COR-L47 (cell line): ENCODE results near the gene NEU3.
"Not testable (repeated sequence)": the region's sequence is repeated elsewhere in the genome, so short reads cannot be mapped to it uniquely, and the experiment has no call there.

Experiments used
- DNase-seq: peaks from one replicate; lab custom pipeline; 2025; lab: John Stamatoyannopoulos, UW

The NEU3 gene

GRCh38 chr11:75029836-75030631, 41.3 kb downstream of the NEU3 start:
- no peak for DNase-seq

DNA sequence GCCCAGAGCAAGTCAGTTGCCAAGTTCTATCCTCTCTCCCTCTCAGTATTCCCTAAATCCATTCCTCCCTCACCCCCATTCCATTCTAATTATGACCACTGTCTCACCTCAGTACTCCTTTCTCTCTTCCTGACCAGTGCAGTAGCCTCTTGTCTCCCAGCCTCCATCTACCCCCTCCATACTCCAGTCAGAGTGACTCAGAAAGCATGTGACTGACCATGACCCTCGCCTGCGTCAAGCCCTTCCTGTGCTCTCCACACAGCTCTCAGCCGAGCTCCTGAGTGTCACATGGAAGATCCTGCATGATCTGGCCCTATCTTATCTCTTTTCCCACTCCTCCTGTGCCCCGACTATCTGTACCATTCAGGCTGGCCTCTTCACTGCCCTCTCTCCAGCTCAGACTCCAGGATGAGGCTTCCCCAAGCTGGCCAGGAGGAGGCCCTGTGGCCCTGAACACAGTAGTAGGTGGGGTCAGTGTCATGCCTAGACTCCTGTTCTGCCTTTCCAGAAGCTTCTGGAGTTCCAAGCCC, 42.6 kb downstream of the NEU3 start:
- DNase-seq = no peak

DNA sequence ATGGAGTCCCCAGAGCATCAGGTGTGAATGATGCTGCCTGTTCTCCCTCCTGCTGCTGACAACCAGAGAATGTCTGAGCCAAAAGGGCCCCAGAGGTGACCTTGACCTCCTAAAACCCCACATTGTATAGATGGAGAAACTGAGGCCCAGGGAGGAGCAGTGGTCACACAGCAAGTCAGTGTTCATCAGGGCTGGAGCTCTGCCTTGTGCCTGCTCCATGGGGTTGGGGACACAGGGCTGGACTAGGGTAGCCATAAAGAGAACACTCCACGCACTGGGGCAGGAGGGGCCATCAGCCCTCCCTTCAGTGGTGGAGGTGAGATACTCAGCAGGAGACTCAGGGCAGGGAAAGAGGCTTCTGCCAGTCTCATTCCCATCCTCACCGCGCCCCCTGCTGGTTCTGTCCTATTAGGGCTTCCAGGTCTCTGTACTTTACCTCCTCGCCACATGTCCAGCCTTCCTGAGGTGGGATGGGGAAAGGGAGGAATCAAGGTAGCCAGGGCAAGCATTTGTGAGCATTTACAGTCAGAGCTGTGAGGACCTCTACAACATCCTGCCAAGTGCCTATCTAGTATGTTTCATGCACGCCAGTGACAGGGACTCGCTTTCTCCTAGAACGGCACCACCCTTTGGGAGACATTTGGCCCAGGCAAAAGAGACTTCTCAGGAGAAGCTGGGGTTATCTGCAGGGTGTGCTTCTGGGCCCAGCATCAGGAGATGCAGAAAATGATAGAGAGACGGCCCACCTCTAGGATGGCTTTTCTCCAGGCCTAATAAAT, 43.2 kb downstream of the NEU3 start:
- peak; percentile 23 for DNase-seq

DNA sequence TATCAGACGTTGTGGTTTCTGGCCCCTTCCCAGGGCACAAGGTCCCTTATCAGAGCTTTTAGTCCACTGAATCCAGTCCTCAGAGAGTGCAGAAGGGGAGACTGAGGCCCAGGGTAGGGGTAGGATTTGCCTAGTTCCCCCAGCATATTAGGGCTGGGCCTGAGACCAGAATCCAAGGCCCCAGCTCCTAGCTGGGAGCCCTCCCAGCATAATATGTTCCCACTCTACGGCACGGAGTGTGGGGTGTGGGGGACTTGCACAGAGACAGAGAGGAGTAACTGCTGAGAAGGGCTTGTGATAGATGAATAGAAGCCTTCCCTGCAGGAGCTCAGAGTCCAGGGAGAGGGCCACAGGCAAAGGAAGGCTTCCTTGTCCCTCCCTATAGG, 43.8 kb downstream of the NEU3 start:
- no peak for DNase-seq

DNA sequence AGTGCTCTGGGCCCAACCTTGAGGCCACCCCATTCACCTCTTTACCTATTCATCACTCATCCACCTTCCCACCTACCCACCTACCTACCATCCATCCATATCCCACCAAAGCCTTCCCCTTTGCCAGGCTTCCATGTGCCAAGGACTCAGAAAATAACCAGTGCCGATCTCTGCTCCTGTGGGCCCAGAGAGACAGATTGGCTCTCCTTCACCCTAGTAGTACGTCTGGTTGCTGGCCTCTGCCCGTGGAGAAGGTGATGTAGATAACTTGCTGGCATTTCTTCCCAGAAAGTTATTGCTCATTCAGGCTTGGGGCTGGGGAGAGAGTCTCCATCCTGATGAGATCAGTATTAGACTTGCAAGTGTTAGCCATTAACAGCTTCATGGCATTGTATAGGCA, 45.2 kb downstream of the NEU3 start:
- DNase-seq = no peak

- DNase-seq = no peak
Observed at GRCh38 chr11:75035256-75035655, 46.5 kb downstream of the NEU3 start.

DNA sequence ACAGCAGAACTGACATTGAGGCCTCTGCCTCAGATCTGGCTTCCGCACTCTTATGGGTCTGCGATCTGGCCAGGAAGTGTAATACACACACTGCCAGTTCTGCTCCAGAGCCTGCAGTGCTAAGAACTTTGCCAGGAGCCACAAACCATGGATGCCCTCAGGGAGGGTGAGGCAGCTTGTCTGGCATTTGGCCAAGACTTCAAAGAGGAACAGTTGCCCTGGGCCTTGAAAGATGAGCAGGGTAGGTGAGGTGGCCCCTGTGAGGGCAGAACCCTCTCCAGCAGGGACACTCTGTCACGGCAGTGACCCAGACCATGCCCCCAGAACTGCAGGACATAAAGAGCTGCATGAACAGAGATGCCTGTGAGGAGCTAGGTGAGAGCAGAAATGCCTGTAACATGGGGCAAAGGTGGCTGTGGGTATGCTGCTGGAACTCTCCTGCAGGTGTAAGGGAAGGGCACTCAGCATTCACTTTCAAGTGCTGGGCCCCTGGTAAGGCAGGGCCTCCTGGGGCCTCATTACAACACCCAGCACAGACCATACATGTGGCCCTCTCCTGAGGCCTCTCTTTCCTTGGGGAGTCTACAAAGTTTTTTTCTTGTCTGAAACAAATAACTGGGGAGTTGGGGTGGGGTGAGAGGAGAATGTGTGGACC, 47.3 kb downstream of the NEU3 start:
- DNase-seq = no peak

DNA sequence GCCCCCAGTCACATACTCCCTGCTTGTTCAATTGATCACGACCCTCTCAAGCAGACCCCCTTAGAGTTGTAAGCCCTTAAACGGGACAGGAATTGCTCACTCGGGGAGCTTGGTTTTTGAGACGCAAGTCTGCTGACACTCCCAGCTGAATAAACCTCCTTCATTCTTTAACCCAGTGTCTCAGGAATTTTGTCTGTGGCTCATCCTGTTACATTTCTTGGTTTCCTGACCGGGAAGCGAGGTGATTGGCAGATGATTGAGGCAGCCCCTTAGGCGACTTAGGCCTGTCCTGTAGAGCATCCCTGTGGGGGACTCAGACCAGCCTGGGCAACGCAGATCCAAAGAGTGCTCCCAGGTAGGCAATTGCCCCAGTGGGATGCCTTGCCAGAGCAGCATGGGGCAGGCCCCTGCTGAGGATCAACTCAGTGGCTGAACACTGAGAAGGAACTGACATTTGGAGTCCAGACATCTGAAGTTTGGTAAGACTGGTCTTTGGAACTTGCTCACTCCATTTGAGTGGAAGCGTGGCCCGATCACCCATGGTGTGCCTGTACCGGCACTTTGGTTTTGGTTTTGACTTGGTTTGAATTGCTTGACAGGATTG, 51.5 kb downstream of the NEU3 start:
- no peak for DNase-seq

DNA sequence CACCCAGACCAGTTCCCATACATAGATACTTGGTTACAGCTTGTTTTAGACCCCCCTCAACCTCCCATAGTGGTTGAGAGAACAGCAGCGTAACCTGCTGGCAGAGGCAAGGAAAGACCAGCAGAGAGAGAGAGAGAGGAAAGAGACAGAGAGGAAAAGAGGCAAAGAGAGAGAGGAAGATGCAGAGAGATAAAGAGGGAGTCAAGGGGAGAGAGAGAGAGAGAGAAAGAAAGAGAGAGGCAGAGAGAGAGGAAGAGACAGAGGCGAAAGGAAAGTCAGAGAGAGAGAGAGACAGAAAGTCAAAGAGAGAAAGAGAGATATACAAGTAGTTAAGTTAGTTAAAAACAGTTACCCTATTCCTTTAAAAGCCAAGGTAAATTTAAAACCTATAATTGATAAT, 52.5 kb downstream of the NEU3 start:
- no peak for DNase-seq

GRCh38 chr11:75041821-75042220, 53.1 kb downstream of the NEU3 start:
- not testable (repeated sequence) for DNase-seq

DNA sequence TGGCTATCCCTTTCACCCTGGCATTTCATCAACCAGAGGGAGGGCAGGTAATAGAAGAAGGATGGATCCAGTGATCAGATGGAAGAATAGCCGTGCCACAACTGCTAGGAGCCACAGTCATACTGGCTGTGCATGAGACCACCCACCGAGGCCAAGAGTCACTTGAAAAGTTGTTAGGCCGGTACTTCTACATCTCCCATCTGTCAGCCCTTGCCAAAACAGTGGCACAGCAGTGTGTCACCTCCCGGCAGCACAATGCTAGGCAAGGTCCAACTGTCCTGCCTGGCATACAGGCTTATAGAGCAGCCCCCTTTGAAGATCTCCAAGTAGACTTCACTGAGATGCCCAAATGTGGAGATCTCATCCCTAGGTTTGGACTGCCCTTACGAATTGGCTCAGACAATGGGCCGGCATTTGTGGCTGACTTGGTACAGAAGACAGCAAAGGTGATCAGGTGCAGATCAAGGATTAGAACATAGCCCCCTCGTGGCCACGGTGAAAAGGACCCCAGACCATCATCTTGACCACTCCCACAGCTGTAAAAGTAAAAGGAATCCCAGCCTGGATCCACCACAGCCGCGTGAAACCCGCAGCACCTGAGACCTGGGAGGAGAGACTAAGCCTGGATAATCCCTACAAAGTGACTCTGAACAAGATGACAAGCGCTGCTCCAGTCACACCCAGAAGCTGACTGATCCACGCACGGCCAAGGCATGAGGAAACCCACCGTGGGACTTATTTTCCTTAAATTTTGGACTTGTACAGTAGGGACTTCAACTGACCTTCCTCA, 55.8 kb downstream of the NEU3 start:
- not testable (repeated sequence) for DNase-seq

GRCh38 chr11:75046668-75047067, 57.9 kb downstream of the NEU3 start:
- DNase-seq = not testable (repeated sequence)

DNA sequence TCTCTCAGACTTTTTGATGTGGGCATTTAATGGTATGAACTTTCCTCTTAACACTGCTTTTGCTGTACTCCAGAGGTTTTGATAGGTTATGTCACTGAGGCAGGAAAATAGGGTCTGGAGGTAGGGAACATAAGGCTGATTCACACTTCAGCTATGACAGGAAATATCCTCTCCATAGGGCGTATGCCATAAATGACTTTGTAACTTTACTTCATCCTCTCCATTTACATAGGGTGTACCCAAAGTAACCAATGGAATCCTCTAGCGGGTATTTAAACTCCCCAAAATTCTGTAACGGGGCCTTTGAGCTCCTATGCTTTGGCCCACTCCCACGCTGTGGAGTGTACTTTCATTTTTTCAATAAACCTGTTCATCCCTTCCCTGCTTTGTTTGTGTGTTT, 58.5 kb downstream of the NEU3 start:
- no peak for DNase-seq

DNA sequence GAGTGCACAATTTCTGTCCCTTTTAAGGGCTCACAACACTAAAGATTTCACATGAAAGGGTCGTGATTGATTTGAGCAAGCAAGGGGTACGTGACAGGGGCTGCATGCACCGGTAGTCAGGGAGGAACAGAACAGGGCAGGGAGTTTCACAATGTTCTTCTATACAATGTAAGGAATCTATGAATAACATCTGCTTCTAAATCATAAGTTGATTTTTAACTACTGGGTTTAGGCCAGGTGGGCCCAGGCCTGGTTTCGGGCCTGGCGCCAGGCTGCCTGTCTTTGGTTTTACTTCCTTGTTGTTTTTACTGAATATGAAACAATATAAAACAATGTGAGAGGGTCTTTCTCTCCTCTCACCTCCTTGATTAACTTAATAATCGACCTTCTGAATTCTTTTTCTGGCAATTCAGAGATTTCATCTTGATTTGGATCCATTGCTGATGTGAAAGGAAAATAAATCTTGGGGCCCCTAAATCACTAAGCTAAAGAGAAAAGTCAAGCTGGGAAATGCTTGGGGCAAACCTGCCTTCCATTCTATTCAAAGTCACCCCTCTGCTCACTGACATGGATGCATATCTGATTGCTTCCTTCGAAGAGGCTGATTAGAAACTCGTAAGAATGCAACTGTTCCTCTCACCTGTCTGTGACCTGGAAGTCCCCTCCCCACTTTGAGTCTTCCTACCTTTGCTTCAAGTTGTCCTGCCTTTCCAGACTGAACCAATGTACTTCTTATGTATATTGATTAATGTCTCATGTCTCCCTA, 61.0 kb downstream of the NEU3 start:
- DNase-seq = not testable (repeated sequence)

DNA sequence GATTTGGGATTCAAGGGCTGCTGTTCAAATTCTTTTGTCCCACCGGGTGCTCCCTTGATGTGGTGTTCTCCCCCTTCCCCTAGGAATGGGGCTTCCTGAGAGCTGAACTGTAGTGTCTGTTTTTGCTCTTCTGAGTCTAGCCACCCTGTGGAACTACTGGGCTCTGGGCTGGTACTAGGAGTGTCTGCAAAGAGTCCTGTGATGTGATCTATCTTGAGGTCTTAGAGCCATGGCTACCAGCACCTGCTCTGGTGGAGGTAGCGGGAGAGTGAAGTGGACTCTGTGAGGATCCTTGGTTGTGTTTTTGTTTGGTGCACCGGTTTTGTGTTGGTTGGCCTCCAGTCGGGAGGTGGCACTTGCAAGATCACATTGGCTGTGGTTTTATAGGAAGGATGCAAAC, 61.8 kb downstream of the NEU3 start:
- DNase-seq = no peak

DNA sequence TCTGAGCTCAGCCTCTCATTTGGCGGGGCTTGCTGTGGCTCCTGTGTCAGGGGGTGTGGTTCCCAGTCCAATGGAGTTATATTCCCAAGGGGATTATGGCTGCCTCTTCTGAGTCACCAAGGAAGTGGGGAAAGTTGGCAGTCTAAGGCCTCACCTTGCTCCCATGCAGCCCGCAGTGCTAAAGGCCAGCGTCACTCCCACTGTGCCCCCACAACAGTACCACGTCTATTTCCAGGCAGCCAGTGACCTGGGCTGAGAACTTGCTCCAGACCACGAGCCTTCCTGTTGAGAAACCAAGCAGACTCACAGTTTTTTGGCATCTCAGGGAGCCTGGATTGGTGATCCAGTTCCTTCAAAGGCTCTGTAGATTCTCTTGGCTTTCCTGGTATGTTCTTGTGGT, 62.3 kb downstream of the NEU3 start:
- DNase-seq = no peak

GRCh38 chr11:75052457-75052856, 63.7 kb downstream of the NEU3 start:
- no peak for DNase-seq

- no peak for DNase-seq
Observed at GRCh38 chr11:75055511-75055910, 66.8 kb downstream of the NEU3 start.

DNA sequence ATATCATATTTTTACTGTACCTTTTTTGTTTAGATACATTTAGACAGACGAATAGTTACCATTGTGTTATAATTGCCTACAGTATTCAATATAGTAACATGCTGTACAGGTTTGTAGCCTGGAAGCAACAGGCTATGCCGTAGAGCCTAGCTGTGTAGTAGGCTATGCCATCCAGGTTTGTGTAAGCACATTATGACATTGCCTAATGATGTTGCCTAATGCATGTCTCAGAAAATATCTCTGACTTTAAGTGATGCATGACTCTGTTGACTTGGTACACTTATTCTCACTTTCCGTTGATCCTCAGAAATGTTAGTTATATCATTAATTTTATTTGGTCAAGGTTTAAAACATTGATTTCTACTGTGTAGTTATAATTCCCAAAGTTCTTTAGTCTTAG, 68.1 kb downstream of the NEU3 start:
- no peak for DNase-seq

- no peak for DNase-seq
Observed at GRCh38 chr11:75059299-75059698, 70.6 kb downstream of the NEU3 start.
